HG02763 (cell line): Measurements from ENCODE around the gene C1QL1.

Experiments used
- ATAC-seq: cut with Tn5 transposase; IDR thresholded peaks from one replicate; pipeline ENCODE4 v1.9.1; 2021; ENCODE audit warnings: mild to moderate bottlenecking, moderate library complexity; ENCODE audit not compliant: unreplicated experiment

Gene C1QL1

DNA sequence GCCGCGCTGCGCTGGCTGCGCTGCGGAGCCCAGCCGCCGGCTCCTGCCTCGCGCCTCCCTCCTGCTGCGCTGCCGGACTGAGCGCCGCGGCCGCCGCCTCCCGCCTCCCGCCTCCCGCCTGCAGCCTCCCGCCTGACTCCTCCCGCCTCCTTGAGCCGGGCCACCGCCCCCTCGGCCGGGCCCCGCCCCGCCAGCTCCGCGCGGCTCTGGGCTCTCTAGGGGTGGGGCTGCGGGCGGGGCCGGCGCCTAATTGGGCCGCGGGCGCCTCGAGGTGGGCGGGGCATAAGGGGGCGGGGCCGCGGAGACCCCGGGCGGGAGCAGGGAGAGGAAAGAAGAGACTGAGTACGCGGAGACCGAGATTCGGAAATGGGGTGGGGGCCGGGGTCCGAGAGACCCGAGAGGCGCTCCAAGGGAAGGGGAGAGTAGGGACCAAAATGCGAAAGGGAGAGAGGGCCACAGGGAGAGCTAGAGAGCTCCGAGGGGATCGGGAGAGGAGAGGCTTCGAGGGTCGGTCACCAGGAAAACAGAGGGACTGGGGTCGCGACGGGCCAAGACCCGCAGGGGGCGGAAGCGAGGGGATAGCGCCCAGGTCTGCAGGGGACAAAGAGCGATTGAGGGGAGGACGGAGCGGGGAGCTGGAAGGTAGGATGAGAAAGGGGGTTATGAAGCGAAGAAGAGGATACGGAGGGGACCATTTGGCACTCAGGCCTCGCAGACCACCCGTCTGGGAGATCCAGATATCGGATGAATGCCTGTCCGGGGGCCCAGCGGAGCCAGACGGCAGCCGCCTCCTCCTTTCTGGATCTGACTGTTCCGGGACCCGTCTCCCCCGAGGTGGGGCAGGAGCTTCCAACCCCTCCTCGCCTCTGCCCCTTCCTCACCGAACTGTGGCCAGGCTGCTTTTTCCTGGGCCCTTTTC, at the start of gene C1QL1:
Gene C1QL1 (minus strand): TSS at position 79 of the 919 bp plus-strand sequence. CDS start 255 bp downstream, outside the sequence.
- ATAC-seq, result peak; percentile 86

- ATAC-seq, result no peak
These were observed 48.7 kb upstream of the C1QL1 start for GRCh38 chr17:45016823-45017222.

GRCh38 chr17:45016237-45016636, 48.1 kb upstream of the C1QL1 start:
- ATAC-seq, result no peak

GRCh38 chr17:45013021-45013997, 45.2 kb upstream of the C1QL1 start:
- ATAC-seq, result no peak

GRCh38 chr17:45011767-45012166, 43.7 kb upstream of the C1QL1 start:
- ATAC-seq, result no peak

DNA sequence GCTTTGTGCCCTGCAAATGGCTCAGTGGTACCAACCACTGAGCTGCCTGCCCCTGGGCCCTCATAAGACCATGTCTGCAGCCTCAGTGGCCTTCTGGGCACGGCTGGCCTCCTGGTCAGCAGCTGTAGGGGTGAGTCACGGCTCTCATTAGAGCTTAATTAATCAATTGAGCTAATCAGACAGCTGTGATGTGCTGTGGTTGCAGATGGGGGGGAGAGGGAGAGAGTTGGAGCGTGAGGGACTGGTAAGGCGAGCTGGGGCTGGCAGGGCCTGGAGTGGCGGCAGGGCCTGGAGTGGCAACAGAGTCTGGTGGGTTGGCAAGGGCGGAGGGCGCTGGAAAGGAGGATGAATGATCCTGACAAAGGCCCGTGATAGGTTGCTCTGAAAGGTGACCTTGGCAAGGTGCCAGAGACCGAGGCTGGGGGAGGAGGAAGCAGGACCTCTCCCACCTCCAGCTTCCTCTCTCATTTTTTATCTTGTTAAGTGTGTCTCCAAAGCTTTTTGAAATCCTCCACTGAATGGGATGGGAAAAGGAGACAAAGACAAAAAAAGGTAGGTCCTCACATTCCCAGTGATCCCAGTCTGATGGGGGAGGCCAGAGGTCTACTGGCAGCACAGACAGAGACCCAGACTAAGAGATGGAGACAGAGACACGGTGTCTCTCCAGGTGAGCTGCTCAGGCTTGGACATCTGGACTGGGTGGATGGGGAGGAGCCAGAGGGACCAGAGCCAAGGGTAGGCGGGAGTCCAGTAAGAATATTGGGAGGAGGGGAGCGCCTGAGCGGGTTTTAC, 41.8 kb upstream of the C1QL1 start:
- no peak for ATAC-seq

- no peak for ATAC-seq
These were observed 40.1 kb upstream of the C1QL1 start for GRCh38 chr17:45008216-45008615.

- ATAC-seq, result no peak
These were observed 38.9 kb upstream of the C1QL1 start for GRCh38 chr17:45006927-45007461.

- ATAC-seq, result no peak
These were observed 37.6 kb upstream of the C1QL1 start for GRCh38 chr17:45005700-45006099.

DNA sequence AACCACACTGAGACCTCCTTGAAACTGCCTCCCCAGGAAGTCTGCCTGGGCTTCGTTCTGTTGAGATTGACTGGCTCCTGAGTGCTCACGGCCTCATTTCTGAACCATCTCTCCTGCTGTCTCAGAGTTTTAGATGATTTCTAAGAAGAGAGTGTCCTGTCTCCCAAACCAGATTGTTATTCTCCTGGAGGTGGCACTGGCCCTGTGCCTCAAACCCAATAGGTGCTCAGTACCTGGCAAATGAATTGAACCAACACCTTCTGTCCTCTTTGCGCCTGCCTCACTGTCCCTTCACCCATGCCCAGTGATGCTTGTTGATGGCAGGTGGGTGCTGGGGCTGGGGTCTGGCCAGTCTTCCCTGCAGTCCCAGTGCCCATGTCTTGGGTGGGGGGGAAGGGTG, 36.3 kb upstream of the C1QL1 start:
- no peak for ATAC-seq

DNA sequence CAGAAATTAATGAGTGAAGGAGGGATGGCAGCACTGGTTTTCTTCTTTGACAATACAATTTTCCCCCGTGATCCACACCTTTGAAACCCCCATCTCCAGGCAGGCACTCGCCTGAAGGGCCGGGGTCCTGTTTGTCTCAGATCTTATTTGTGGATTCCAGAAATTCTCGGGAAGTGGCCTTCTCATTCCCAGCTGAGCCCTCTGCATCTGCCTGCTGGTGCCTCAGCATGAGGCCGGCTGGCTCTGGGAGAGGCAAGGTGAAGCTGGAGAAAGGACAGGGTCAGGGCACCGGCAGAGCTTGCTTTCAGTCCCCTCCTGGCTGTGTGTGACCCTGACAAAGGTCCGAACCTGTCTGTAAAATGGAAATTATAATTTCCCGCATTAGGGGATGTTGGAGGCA, 35.8 kb upstream of the C1QL1 start:
- no peak for ATAC-seq

GRCh38 chr17:45001310-45001709, 33.2 kb upstream of the C1QL1 start:
- ATAC-seq, result no peak

DNA sequence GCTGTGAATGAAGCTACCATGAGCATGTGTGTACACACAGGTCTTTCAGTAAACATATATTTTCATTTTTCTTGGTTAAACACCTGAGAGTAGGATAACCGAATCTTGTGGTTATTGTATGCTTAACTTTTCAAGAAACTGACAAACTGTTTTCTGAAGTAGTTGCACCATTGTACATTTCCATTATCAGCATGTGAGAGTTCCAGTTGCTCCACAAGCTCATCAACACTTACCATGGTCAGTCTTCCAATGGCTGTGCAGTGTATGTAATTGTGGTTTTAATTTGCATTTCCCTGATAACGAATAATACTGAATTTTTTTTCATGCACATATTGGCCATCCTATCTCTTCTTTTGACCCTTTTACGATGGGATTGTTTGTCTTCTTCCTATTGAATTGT, 31.3 kb upstream of the C1QL1 start:
- no peak for ATAC-seq

DNA sequence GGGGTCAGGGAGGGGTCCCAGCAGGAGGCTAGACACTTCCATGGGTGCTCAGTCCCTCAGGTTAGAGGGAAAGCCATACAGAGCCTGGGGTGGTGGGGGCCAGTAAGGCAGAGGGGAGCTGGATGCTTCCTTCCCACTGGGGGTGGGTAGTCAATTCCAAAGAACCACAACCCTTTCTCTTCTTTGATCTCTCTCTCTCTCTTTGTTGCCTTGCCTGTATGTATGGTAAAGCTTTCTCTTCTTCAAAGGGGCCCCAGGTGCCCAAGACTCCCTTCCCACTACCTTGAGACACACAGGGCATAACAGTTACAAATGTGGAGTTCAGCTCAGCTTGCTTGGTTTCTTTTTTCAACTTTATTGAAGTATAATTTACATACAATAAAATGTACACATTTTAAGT, 30.5 kb upstream of the C1QL1 start:
- no peak for ATAC-seq

- ATAC-seq, result no peak
These were observed 29.8 kb upstream of the C1QL1 start for GRCh38 chr17:44997733-44998520.

DNA sequence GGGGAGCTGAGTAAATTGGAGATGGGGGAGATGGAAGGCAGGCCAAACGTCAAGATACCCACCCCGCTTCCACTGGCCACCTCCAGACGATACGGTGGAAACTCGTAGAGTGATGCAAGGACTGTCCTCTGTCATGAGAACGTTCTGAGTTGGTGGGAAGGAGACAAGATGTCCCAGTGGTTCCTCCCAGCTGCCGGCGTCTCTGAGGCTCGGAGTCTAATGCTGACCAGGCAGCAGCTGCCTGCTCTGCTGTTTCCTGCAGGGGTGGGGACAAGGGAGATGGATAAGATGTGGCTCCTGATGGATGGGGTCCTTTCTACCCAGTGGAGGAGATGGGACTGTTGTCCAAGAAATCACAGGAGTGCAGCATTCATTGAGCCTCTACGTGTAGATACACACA, 28.2 kb upstream of the C1QL1 start:
- no peak for ATAC-seq

- no peak for ATAC-seq
These were observed 27.4 kb upstream of the C1QL1 start for GRCh38 chr17:44995436-44996001.

- no peak for ATAC-seq
These were observed 24.3 kb upstream of the C1QL1 start for GRCh38 chr17:44992242-44992939.

GRCh38 chr17:44990994-44991393, 22.9 kb upstream of the C1QL1 start:
- no peak for ATAC-seq
